IMR-90 (cell line): ENCODE data around the gene SPATA2.

ENCODE experiments used
- MAFK ChIP-seq: IDR thresholded peaks from 2 replicates; pipeline ENCODE4 v1.6.1; 2012; ENCODE audit warnings: low read depth, low read length, improper control_type of control experiment
- MXI1 ChIP-seq: IDR thresholded peaks from 2 replicates; pipeline ENCODE4 v1.6.1; 2012; ENCODE audit warnings: low read depth, mild to moderate bottlenecking, low read length, moderate library complexity, borderline replicate concordance
- POLR2A ChIP-seq: IDR thresholded peaks from 2 replicates; pipeline ENCODE4 v1.6.1; 2012; ENCODE audit warnings: mild to moderate bottlenecking, low read depth, low read length
- RFX5 ChIP-seq: IDR thresholded peaks from 2 replicates; pipeline ENCODE4 v1.8.0; 2012; ENCODE audit warnings: low read depth, mild to moderate bottlenecking, low read length, moderate library complexity
- TF ChIP-seq, protein P1 (sequence below): conservative IDR thresholded peaks from 2 replicates; pipeline ENCODE4 v1.5.1; 2012; ENCODE audit warnings: mild to moderate bottlenecking, low read depth, low read length, improper control_type of control experiment
- TF ChIP-seq, protein P2 (sequence below): fragments of 150-350 bp; IDR thresholded peaks from 2 replicates; pipeline ENCODE4 v1.6.1; 2016; ENCODE audit warnings: low read depth, mild to moderate bottlenecking, low read length, moderate library complexity, borderline replicate concordance

DNA sequence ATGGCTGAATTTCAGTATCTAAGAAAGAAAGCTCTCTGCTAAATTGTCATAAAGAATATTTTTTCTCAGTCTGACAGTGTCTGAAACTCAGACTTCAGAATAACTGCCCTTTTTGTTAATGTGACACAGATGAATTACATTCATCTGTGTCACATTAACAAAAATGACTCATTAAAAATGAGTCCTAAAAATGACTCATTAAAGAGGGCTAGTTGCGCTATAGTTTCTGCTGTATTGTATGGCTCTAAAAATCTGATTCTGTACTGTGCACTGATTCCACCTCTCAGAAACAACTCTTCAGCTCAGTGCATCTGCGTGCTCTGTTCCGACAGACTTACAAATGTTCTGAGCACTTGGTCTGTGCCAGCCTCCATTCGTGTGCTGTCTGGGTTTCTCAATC is 35.8 kb upstream of the SPATA2 start:
- TF ChIP-seq, protein P1, sequence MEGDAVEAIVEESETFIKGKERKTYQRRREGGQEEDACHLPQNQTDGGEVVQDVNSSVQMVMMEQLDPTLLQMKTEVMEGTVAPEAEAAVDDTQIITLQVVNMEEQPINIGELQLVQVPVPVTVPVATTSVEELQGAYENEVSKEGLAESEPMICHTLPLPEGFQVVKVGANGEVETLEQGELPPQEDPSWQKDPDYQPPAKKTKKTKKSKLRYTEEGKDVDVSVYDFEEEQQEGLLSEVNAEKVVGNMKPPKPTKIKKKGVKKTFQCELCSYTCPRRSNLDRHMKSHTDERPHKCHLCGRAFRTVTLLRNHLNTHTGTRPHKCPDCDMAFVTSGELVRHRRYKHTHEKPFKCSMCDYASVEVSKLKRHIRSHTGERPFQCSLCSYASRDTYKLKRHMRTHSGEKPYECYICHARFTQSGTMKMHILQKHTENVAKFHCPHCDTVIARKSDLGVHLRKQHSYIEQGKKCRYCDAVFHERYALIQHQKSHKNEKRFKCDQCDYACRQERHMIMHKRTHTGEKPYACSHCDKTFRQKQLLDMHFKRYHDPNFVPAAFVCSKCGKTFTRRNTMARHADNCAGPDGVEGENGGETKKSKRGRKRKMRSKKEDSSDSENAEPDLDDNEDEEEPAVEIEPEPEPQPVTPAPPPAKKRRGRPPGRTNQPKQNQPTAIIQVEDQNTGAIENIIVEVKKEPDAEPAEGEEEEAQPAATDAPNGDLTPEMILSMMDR = no peak
- no peak for TF ChIP-seq RFX5
- 0 out of 2 replicates have a peak, but pooled peaks have one; percentile 26 for TF ChIP-seq POLR2A
- no peak for TF ChIP-seq MXI1
- TF ChIP-seq, protein P2, sequence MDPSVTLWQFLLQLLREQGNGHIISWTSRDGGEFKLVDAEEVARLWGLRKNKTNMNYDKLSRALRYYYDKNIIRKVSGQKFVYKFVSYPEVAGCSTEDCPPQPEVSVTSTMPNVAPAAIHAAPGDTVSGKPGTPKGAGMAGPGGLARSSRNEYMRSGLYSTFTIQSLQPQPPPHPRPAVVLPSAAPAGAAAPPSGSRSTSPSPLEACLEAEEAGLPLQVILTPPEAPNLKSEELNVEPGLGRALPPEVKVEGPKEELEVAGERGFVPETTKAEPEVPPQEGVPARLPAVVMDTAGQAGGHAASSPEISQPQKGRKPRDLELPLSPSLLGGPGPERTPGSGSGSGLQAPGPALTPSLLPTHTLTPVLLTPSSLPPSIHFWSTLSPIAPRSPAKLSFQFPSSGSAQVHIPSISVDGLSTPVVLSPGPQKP = no peak
- TF ChIP-seq MAFK = no peak
